OCI-LY7 (cell line): Measurements from ENCODE around the gene SEMA3C. TPM values are rescaled to one million over a fixed set of nuclear protein-coding genes. Genes with fewer than 3 reads are reported as not detected.

Experiments
- BruUV-seq: library from RNA; stranded (reverse); fragments of 400-500 nt; replicated peaks from 2 replicates; lab custom pipeline; 2021; lab: Mats Ljungman, UMichigan
- CTCF ChIA-PET: fragments of 300-600 bp; sonication (Branson Sonifier 250); formaldehyde crosslinking; loops from one replicate; lab custom pipeline; 2022; ENCODE audit warnings: antibody characterized with exemption; ENCODE audit not compliant: unreplicated experiment; lab: Charles Lee
- POLR2A ChIA-PET: fragments of 300-600 bp; sonication (Branson Sonifier 250); formaldehyde crosslinking; loops from one replicate; lab custom pipeline; 2022; ENCODE audit warnings: antibody characterized with exemption; lab: Charles Lee
- DNase-seq: peaks from one replicate; pipeline ENCODE4 v3.0.0-alpha.2; 2015; ENCODE audit warnings: low spot score
- H2AFZ ChIP-seq: fragments of 200-600 bp; sonication (generic), shearing (Covaris generic); 2 replicates; pipeline ENCODE4 v1.6.1; 2014; ENCODE audit warnings: mild to moderate bottlenecking, antibody characterized with exemption, low read length, moderate library complexity
- H3K27ac ChIP-seq: fragments of 200-600 bp; sonication (generic); 2 replicates; pipeline ENCODE4 v1.5.1; 2014; ENCODE audit warnings: mixed run types, low read depth, mild to moderate bottlenecking, moderate library complexity, low read length, inconsistent platforms; ENCODE audit not compliant: poor library complexity, severe bottlenecking
- H3K36me3 ChIP-seq: fragments of 200-600 bp; sonication (generic); 2 replicates; pipeline ENCODE4 v1.6.1; 2014; ENCODE audit warnings: mild to moderate bottlenecking, antibody characterized with exemption, low read length, moderate library complexity, mixed read lengths; ENCODE audit not compliant: insufficient read depth
- H3K4me1 ChIP-seq: fragments of 200-600 bp; sonication (generic); 2 replicates; pipeline ENCODE4 v1.5.1; 2014; ENCODE audit warnings: mild to moderate bottlenecking, low read length; ENCODE audit not compliant: insufficient read depth, poor library complexity, severe bottlenecking
- H3K4me2 ChIP-seq: fragments of 200-600 bp; sonication (generic); 2 replicates; pipeline ENCODE4 v1.6.1; 2014; ENCODE audit warnings: mild to moderate bottlenecking, low read length
- H3K4me3 ChIP-seq: fragments of 200-600 bp; sonication (generic); 2 replicates; pipeline ENCODE4 v1.5.1; 2014; ENCODE audit warnings: mild to moderate bottlenecking, low read depth, low read length; ENCODE audit not compliant: poor library complexity, severe bottlenecking
- H3K79me2 ChIP-seq: fragments of 200-600 bp; sonication (generic); 2 replicates; pipeline ENCODE4 v1.6.1; 2016; ENCODE audit warnings: low read depth, mild to moderate bottlenecking, low read length, moderate library complexity, mixed read lengths; ENCODE audit not compliant: insufficient read depth
- H3K9me2 ChIP-seq: fragments of 200-600 bp; sonication (generic); 2 replicates; pipeline ENCODE4 v1.6.1; 2016; ENCODE audit warnings: mild to moderate bottlenecking, low read length, mixed read lengths; ENCODE audit not compliant: insufficient read depth
- H3K9me3 ChIP-seq: fragments of 200-600 bp; sonication (generic); 2 replicates; pipeline ENCODE4 v1.6.1; 2014; ENCODE audit warnings: mild to moderate bottlenecking, mixed run types, low read length, mixed read lengths
- H4K20me1 ChIP-seq: fragments of 200-600 bp; sonication (generic); 2 replicates; pipeline ENCODE4 v1.6.1; 2014; ENCODE audit warnings: mild to moderate bottlenecking, antibody characterized with exemption, low read length, moderate library complexity, mixed read lengths; ENCODE audit not compliant: insufficient read depth
- CTCF ChIP-seq: fragments of 200-600 bp; sonication (generic); conservative IDR thresholded peaks from 2 replicates; pipeline ENCODE4 v1.5.1; 2014; ENCODE audit warnings: mild to moderate bottlenecking, antibody characterized with exemption, low read length, moderate library complexity, mixed read lengths
- EZH2phosphoT487 ChIP-seq: fragments of 200-600 bp; sonication (generic); IDR thresholded peaks from 2 replicates; pipeline ENCODE4 v1.6.1; 2018; ENCODE audit warnings: low read depth, borderline replicate concordance, mild to moderate bottlenecking, mixed run types, antibody characterized with exemption, low read length, moderate library complexity, mixed read lengths
- intact Hi-C: fragments of 100-400 bp; cut with micrococcal nuclease; formaldehyde crosslinking; loops from one replicate; pipeline ENCODE4 v1.10.0; 2022; ENCODE audit not compliant: unreplicated experiment
- total RNA-seq, 2 experiments: library from RNA; depleted of rRNA in 1 of 2; stranded (reverse); fragments of >200 nt in 1 of 2; shearing (Covaris generic) in 1 of 2; gene quantifications; 2 replicates each; pipeline ENCODE4 v1.2.3, GENCODE V29; 2014 to 2022

The SEMA3C gene
- total RNA-seq, 2 experiments from 2014 or later, result not detected

- no peaks in the 10 kb centered on the region for H3K4me1 ChIP-seq
- no peaks in the 10 kb centered on the region for H4K20me1 ChIP-seq
- no TSS peak for BruUV-seq
- no peaks in the 10 kb centered on the region for H3K9me3 ChIP-seq
- no peak for DNase-seq
- no peak overlapping the region for H2AFZ ChIP-seq
- H3K9me2 ChIP-seq, result no peaks in the 10 kb centered on the region
- H3K79me2 ChIP-seq, result no peaks in the 10 kb centered on the region
- ChIA-PET CTCF (no interaction called here), POLR2A (interaction anchor here (1.0 to 1.2 kb wide), 2 partner anchors 10 to 14 kb away, joined by 3 read pairs; no protein-coding TSS in a partner anchor)
- no peak overlapping the region for H3K27ac ChIP-seq
- H3K4me2 ChIP-seq, result no peak overlapping the region
- H3K4me3 ChIP-seq, result no peak overlapping the region
- no peak for TF ChIP-seq CTCF
- no peak for TF ChIP-seq EZH2phosphoT487
- no peaks in the 10 kb centered on the region for H3K36me3 ChIP-seq
- intact Hi-C loops, result no loop called here
Observed at GRCh38 chr7:80851896-80852476, 66.9 kb downstream of the SEMA3C start.

- Histone ChIP-seq H4K20me1 (no peaks in the 10 kb centered on the region), H3K4me3 (no peak overlapping the region), H3K4me1 (no peaks in the 10 kb centered on the region), H3K9me2 (no peaks in the 10 kb centered on the region), H2AFZ (no peak overlapping the region), H3K27ac (no peak overlapping the region), H3K4me2 (no peak overlapping the region), H3K9me3 (no peaks in the 10 kb centered on the region), H3K79me2 (no peaks in the 10 kb centered on the region), H3K36me3 (no peaks in the 10 kb centered on the region)
- CTCF ChIA-PET, result no interaction called here
- intact Hi-C loops, result no loop called here
- DNase-seq, result no peak
- no TSS peak for BruUV-seq
- POLR2A ChIA-PET, result interaction anchor here (0.7 kb wide), 1 partner anchor 1501 kb away, joined by 3 read pairs; no protein-coding TSS in a partner anchor
- TF ChIP-seq CTCF (no peak), EZH2phosphoT487 (no peak)
Observed at GRCh38 chr7:80848841-80849240, 70.0 kb downstream of the SEMA3C start.

GRCh38 chr7:80847895-80848294 lies 71.0 kb downstream of the SEMA3C start:
- Histone ChIP-seq H3K36me3 (no peaks in the 10 kb centered on the region), H2AFZ (no peak overlapping the region), H3K4me1 (no peaks in the 10 kb centered on the region), H3K9me3 (no peaks in the 10 kb centered on the region), H4K20me1 (no peaks in the 10 kb centered on the region), H3K4me2 (no peak overlapping the region), H3K4me3 (no peak overlapping the region), H3K9me2 (no peaks in the 10 kb centered on the region), H3K27ac (no peak overlapping the region), H3K79me2 (no peaks in the 10 kb centered on the region)
- intact Hi-C loops, result no loop called here
- ChIA-PET POLR2A (no interaction called here), CTCF (no interaction called here)
- no TSS peak for BruUV-seq
- TF ChIP-seq CTCF, result no peak
- no peak for TF ChIP-seq EZH2phosphoT487
- no peak for DNase-seq
